HepG2 (cell line): ENCODE data around the gene ESYT1. TPM values are rescaled to one million over a fixed set of nuclear protein-coding genes. Genes with fewer than 3 reads are reported as not detected.

Experiments used
- AKAP8 ChIP-seq: sonication (generic); formaldehyde crosslinking; IDR thresholded peaks from 2 replicates; pipeline ENCODE4 v1.5.1; 2020; ENCODE audit warnings: mild to moderate bottlenecking, missing genetic modification reagents
- CEBPZ ChIP-seq: IDR thresholded peaks from 2 replicates; pipeline ENCODE4 v1.6.1; 2012; ENCODE audit warnings: low read length, improper control_type of control experiment
- E2F1 ChIP-seq: sonication (generic); formaldehyde crosslinking; IDR thresholded peaks from 2 replicates; pipeline ENCODE4 v1.5.0; 2020; ENCODE audit warnings: missing genetic modification reagents
- FOXK1 ChIP-seq: sonication (generic); formaldehyde crosslinking; IDR thresholded peaks from 2 replicates; pipeline ENCODE4 v1.4.0; 2020; ENCODE audit warnings: low read depth, missing genetic modification reagents, borderline replicate concordance
- GATA4 ChIP-seq: sonication (generic); IDR thresholded peaks from 2 replicates; pipeline ENCODE4 v1.6.1; 2016; ENCODE audit warnings: antibody characterized with exemption, low read depth, borderline replicate concordance
- MEIS2 ChIP-seq: sonication (generic); formaldehyde crosslinking; IDR thresholded peaks from 2 replicates; pipeline ENCODE4 v1.9.0; 2021; ENCODE audit warnings: mild to moderate bottlenecking, missing genetic modification reagents
- PRMT3 ChIP-seq: sonication (generic); formaldehyde crosslinking; IDR thresholded peaks from 2 replicates; pipeline ENCODE4 v1.8.1; 2022; ENCODE audit warnings: low read depth, mild to moderate bottlenecking, moderate library complexity, missing genetic modification reagents, borderline replicate concordance
- TRAFD1 ChIP-seq: sonication (generic); formaldehyde crosslinking; IDR thresholded peaks from 2 replicates; pipeline ENCODE4 v1.5.1; 2020; ENCODE audit warnings: missing genetic modification reagents, mild to moderate bottlenecking, borderline replicate concordance
- ZNF552 ChIP-seq: sonication (generic); formaldehyde crosslinking; IDR thresholded peaks from 2 replicates; pipeline ENCODE4 v1.9.0; 2022; ENCODE audit warnings: missing genetic modification reagents, mild to moderate bottlenecking, borderline replicate concordance
- ZNF879 ChIP-seq: sonication (generic); formaldehyde crosslinking; IDR thresholded peaks from 2 replicates; pipeline ENCODE4 v1.8.1; 2023; ENCODE audit warnings: missing genetic modification reagents
- polyA plus RNA-seq, 8 experiments: library from polyadenylated mRNA; depleted of rRNA in 3 of 8; stranded (reverse) in 7 of 8; unstranded in 1 of 8; fragments of >200 nt; fragmentation: Illumina TruSeq in 4 of 8; extraction: Trizol in 4 of 8; gene quantifications; 2 replicates each; pipeline versions ENCODE4 v1.2.1 to v1.2.3, GENCODE V29; 2011 to 2016; ENCODE audit warnings: low read depth in 4 of 8, missing spikeins in 1 of 8, mixed read lengths in 1 of 8; ENCODE audit not compliant: insufficient read depth in 1 of 8
- total RNA-seq, 5 experiments: library from RNA; depleted of rRNA; stranded (reverse); fragments of >200 nt; fragmentation: Illumina TruSeq; extraction: Trizol; gene quantifications; 2 replicates each; pipeline ENCODE4 v1.2.3, GENCODE V29; 2016; ENCODE audit warnings: low read depth in 1 of 5
- TF ChIP-seq, protein P1 (sequence below): sonication (generic); formaldehyde crosslinking; IDR thresholded peaks from 2 replicates; pipeline ENCODE4 v1.4.0; 2020; ENCODE audit warnings: mild to moderate bottlenecking, missing genetic modification reagents
- TF ChIP-seq, protein P2 (sequence below): sonication (generic); formaldehyde crosslinking; IDR thresholded peaks from 2 replicates; pipeline ENCODE4 v1.4.0; 2020; ENCODE audit warnings: mild to moderate bottlenecking, missing genetic modification reagents

The ESYT1 gene
- total and polyA plus RNA-seq, 2 of the 13 experiments (the other 11 are each of a cell fraction or from before 2014, with no cell fraction given) = 66.9 to 71.0 TPM

GRCh38 chr12:56155256-56155845, 27.3 kb downstream of the ESYT1 start (continued):
- no peak for TF ChIP-seq E2F1
- TF ChIP-seq, protein P1, sequence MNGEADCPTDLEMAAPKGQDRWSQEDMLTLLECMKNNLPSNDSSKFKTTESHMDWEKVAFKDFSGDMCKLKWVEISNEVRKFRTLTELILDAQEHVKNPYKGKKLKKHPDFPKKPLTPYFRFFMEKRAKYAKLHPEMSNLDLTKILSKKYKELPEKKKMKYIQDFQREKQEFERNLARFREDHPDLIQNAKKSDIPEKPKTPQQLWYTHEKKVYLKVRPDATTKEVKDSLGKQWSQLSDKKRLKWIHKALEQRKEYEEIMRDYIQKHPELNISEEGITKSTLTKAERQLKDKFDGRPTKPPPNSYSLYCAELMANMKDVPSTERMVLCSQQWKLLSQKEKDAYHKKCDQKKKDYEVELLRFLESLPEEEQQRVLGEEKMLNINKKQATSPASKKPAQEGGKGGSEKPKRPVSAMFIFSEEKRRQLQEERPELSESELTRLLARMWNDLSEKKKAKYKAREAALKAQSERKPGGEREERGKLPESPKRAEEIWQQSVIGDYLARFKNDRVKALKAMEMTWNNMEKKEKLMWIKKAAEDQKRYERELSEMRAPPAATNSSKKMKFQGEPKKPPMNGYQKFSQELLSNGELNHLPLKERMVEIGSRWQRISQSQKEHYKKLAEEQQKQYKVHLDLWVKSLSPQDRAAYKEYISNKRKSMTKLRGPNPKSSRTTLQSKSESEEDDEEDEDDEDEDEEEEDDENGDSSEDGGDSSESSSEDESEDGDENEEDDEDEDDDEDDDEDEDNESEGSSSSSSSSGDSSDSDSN (CRISPR knock-in tag) = no peak
- TF ChIP-seq ZNF879 (CRISPR knock-in tag) = no peak
- TF ChIP-seq, protein P2, sequence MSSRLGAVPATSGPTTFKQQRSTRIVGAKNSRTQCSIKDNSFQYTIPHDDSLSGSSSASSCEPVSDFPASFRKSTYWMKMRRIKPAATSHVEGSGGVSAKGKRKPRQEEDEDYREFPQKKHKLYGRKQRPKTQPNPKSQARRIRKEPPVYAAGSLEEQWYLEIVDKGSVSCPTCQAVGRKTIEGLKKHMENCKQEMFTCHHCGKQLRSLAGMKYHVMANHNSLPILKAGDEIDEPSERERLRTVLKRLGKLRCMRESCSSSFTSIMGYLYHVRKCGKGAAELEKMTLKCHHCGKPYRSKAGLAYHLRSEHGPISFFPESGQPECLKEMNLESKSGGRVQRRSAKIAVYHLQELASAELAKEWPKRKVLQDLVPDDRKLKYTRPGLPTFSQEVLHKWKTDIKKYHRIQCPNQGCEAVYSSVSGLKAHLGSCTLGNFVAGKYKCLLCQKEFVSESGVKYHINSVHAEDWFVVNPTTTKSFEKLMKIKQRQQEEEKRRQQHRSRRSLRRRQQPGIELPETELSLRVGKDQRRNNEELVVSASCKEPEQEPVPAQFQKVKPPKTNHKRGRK (CRISPR knock-in tag) = no peak
- TF ChIP-seq TRAFD1 = no peak
- TF ChIP-seq ZNF552 = no peak
- no peak for TF ChIP-seq FOXK1
- TF ChIP-seq CEBPZ = no peak
- no peak for TF ChIP-seq PRMT3
- TF ChIP-seq GATA4 = no peak
- TF ChIP-seq AKAP8 (CRISPR knock-in tag) = no peak
- no peak for TF ChIP-seq MEIS2
